ENCODE results near the gene PTPN1.

The PTPN1 gene

GRCh38 chr20:50628853-50629669 is 118.9 kb downstream of the PTPN1 start:
- DNase-seq (ENCODE audit: extremely low read depth in 1 of 2, low read depth in 1 of 2), result no peak

- DNase-seq (ENCODE audit: extremely low read depth in 1 of 2, low read depth in 1 of 2), result no peak
Measured at GRCh38 chr20:50629670-50630045, 119.5 kb downstream of the PTPN1 start.

- DNase-seq (ENCODE audit: extremely low read depth in 1 of 2, low read depth in 1 of 2), result no peak
Measured at GRCh38 chr20:50630578-50631263, 120.5 kb downstream of the PTPN1 start.

GRCh38 chr20:50632236-50632635 is 122.1 kb downstream of the PTPN1 start:
- no peak for DNase-seq (ENCODE audit: extremely low read depth in 1 of 2, low read depth in 1 of 2)

- no peak for DNase-seq (ENCODE audit: extremely low read depth in 1 of 2, low read depth in 1 of 2)
Measured at GRCh38 chr20:50632701-50633100, 122.5 kb downstream of the PTPN1 start.

- no peak for DNase-seq (ENCODE audit: extremely low read depth in 1 of 2, low read depth in 1 of 2)
Measured at GRCh38 chr20:50633361-50633760, 123.2 kb downstream of the PTPN1 start.

GRCh38 chr20:50634191-50634590 is 124.0 kb downstream of the PTPN1 start:
- DNase-seq (ENCODE audit: extremely low read depth in 1 of 2, low read depth in 1 of 2), result no peak
